Cardiac fibroblast (primary cell): ENCODE measurements around the gene LAP3.
"Not testable (repeated sequence)": the region's sequence is repeated elsewhere in the genome, so short reads cannot be mapped to it uniquely, and the experiment has no call there.

ENCODE experiments used
- DNase-seq, 2 donors: peaks; one replicate each; pipeline versions ENCODE4 v3.0.0 to v3.0.0-alpha.2; 2010; ENCODE audit warnings: low read depth in 2 of 2
- H3K4me3 ChIP-seq, 2 donors: replicated peaks in 1 of 2; 1 replicate in 1 of 2; 2 replicates in 1 of 2; pipeline ENCODE4 v1.5.1; 2011; ENCODE audit warnings: low read depth in 2 of 2, low read length in 2 of 2, mild to moderate bottlenecking in 2 of 2, moderate library complexity in 1 of 2
- CTCF ChIP-seq: IDR thresholded peaks from one replicate; pipeline ENCODE4 v1.5.1; 2011; ENCODE audit warnings: low read depth, mild to moderate bottlenecking, low read length, inconsistent platforms

Gene LAP3

GRCh38 chr4:17576932-17577664 is at the start of gene LAP3:
TSS of gene LAP3 (plus strand) at chr4:17577198. CDS start at chr4:17577466, 268 bp downstream.
- peak; percentile 97 to 99 for DNase-seq
- H3K4me3 ChIP-seq: peak within 1 kb of the TSS; percentile 81

GRCh38 chr4:17528551-17529165 is 48.3 kb upstream of the LAP3 start:
- H3K4me3 ChIP-seq: no peak overlapping the region
- no peak for DNase-seq
- no peak for TF ChIP-seq CTCF

More at GRCh38 chr4:17576932-17577664, at the start of gene LAP3:
- TF ChIP-seq CTCF: no peak

- no peak for TF ChIP-seq CTCF
- H3K4me3 ChIP-seq: no peak overlapping the region
- DNase-seq: no peak
Measured at GRCh38 chr4:17531538-17532285, 45.3 kb upstream of the LAP3 start.

- no peak for DNase-seq
- no peak for TF ChIP-seq CTCF
- no peak overlapping the region for H3K4me3 ChIP-seq
Measured at GRCh38 chr4:17534705-17535104, 42.3 kb upstream of the LAP3 start.

GRCh38 chr4:17535242-17535641 is 41.8 kb upstream of the LAP3 start:
- TF ChIP-seq CTCF: no peak
- DNase-seq: no peak
- no peak overlapping the region for H3K4me3 ChIP-seq

- H3K4me3 ChIP-seq: no peak overlapping the region
- peak in 1 of 2 donors; percentile 35 for DNase-seq
- TF ChIP-seq CTCF: no peak
Measured at GRCh38 chr4:17535906-17536305, 41.1 kb upstream of the LAP3 start.

- not testable (repeated sequence) for H3K4me3 ChIP-seq, DNase-seq
Measured at GRCh38 chr4:17537060-17537459, 39.9 kb upstream of the LAP3 start.
